OCI-LY7 (cell line): ENCODE data around the gene PARP16.

Experiments used
- EZH2phosphoT487 ChIP-seq: fragments of 200-600 bp; sonication (generic); IDR thresholded peaks from 2 replicates; pipeline ENCODE4 v1.6.1; 2018; ENCODE audit warnings: low read depth, borderline replicate concordance, mild to moderate bottlenecking, mixed run types, antibody characterized with exemption, low read length, moderate library complexity, mixed read lengths
- TF ChIP-seq, protein P1 (sequence below): fragments of 200-600 bp; sonication (generic); conservative IDR thresholded peaks from 2 replicates; pipeline ENCODE4 v1.5.1; 2014; ENCODE audit warnings: mild to moderate bottlenecking, antibody characterized with exemption, low read length, moderate library complexity, mixed read lengths

- no peak for TF ChIP-seq EZH2phosphoT487
- TF ChIP-seq, protein P1, sequence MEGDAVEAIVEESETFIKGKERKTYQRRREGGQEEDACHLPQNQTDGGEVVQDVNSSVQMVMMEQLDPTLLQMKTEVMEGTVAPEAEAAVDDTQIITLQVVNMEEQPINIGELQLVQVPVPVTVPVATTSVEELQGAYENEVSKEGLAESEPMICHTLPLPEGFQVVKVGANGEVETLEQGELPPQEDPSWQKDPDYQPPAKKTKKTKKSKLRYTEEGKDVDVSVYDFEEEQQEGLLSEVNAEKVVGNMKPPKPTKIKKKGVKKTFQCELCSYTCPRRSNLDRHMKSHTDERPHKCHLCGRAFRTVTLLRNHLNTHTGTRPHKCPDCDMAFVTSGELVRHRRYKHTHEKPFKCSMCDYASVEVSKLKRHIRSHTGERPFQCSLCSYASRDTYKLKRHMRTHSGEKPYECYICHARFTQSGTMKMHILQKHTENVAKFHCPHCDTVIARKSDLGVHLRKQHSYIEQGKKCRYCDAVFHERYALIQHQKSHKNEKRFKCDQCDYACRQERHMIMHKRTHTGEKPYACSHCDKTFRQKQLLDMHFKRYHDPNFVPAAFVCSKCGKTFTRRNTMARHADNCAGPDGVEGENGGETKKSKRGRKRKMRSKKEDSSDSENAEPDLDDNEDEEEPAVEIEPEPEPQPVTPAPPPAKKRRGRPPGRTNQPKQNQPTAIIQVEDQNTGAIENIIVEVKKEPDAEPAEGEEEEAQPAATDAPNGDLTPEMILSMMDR, result no peak
Observed at GRCh38 chr15:65312400-65312916, 25.8 kb upstream of the PARP16 start.
